Gastroesophageal sphincter (tissue), 4 donors: ENCODE data around the gene BBS7. TPM values are rescaled to one million over a fixed set of nuclear protein-coding genes. Genes with fewer than 3 reads are reported as not detected.

ENCODE experiments used
- ATAC-seq: fragments of 150-250 bp; one replicate; pipeline ENCODE4 v1.9.1; 2016; ENCODE audit warnings: mild to moderate bottlenecking, moderate library complexity
- H3K27ac ChIP-seq, 4 donors: fragments of 200-600 bp; sonication (generic) in 3 of 4; 1 replicate in 3 of 4; 2 replicates in 1 of 4; pipeline ENCODE4 v1.5.1; 2016 to 2019
- H3K27me3 ChIP-seq: fragments of 200-600 bp; sonication (generic); one replicate; pipeline ENCODE4 v1.5.1; 2019
- H3K36me3 ChIP-seq, 2 donors: fragments of 200-600 bp; sonication (generic); one replicate each; pipeline ENCODE4 v1.5.1; 2019; ENCODE audit warnings: control low read depth in 1 of 2
- H3K4me1 ChIP-seq, 3 donors: fragments of 200-600 bp; sonication (generic); 1 replicate in 2 of 3; 2 replicates in 1 of 3; pipeline ENCODE4 v1.5.1; 2016 to 2019; ENCODE audit warnings: control low read depth in 2 of 3
- H3K4me3 ChIP-seq, 2 donors: fragments of 200-600 bp; sonication (generic); one replicate each; pipeline ENCODE4 v1.5.1; 2019; ENCODE audit warnings: mild to moderate bottlenecking in 1 of 2, moderate library complexity in 1 of 2
- H3K9me3 ChIP-seq, 3 donors: fragments of 200-600 bp; sonication (generic); one replicate each; pipeline ENCODE4 v1.5.1; 2017 to 2019; ENCODE audit warnings: control low read depth in 2 of 3
- EP300 ChIP-seq: sonication (generic); formaldehyde crosslinking; IDR thresholded peaks from one replicate; pipeline ENCODE4 v1.6.1; 2017; ENCODE audit warnings: antibody characterized with exemption, mild to moderate bottlenecking
- POLR2A ChIP-seq, 2 donors: fragments of 450-650 bp; IDR thresholded peaks; one replicate each; pipeline ENCODE4 v1.6.1; 2017; ENCODE audit warnings: antibody characterized with exemption in 2 of 2, mild to moderate bottlenecking in 2 of 2, moderate library complexity in 1 of 2
- POLR2AphosphoS5 ChIP-seq: sonication (generic); formaldehyde crosslinking; IDR thresholded peaks from one replicate; pipeline ENCODE4 v1.6.1; 2017; ENCODE audit warnings: antibody characterized with exemption
- WGBS, 2 donors: methylation state at CpG; one replicate each; pipeline ENCODE4 v1.1.5; 2018; ENCODE audit warnings: low coverage in 1 of 2; 5-methylcytosine and 5-hydroxymethylcytosine counted together
- total RNA-seq, 4 donors: library from RNA; depleted of rRNA; stranded (reverse); fragments of >200 nt; gene quantifications; one replicate each; pipeline ENCODE4 v1.1.0, GENCODE V29; 2016
- TF ChIP-seq, protein P1 (sequence below), 4 experiments: fragments of 200-600 bp in 2 of 4; fragments of 450-650 bp in 2 of 4; sonication (generic) in 1 of 4; IDR thresholded peaks; one replicate each; pipeline ENCODE4 v1.5.1; 2017 to 2019; ENCODE audit warnings: antibody characterized with exemption in 4 of 4, mild to moderate bottlenecking in 2 of 4, moderate library complexity in 2 of 4

BBS7 gene
- total RNA-seq, 4 donors from 2014 or later, result 13.3 to 23.1 (median 20.4) TPM

DNA sequence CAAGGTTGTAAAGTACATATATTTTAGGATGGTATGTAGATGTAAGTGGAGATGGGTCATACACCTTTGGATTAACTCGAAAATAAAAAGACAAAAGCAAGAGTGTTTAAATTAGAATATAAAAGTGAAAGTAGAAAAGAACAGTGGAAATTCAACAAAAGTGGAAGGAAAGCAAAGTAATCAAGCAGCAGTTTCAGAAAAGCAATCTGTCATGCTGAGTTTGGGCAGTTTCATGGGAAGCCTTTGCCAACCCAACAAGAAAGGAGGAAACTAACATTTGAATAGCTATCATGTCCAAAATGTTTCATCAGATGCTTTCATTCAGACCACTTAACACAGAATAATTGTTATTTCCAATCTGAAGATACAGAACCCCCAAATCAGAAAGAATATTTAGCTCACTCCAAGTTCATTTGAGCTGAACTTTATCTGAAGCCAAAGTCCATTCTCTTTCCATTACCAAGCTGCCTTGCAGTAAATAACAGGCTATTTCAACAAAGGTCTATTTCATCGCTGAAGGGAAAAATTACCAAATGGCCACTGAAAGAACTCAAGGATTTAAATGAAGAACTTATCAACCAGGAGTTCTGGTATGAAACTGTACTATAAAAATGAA, 71.0 kb downstream of the BBS7 start:
- Histone ChIP-seq H3K4me3 (no peak overlapping the region), H3K9me3 (no peaks in the 10 kb centered on the region), H3K4me1 (peaks cover 0 to 33% (median 6%) of the 10 kb centered on the region in 3 donors), H3K36me3 (peaks cover 0 to 19% of the 10 kb centered on the region in 2 donors), H3K27me3 (no peaks in the 10 kb centered on the region), H3K27ac (peak overlapping the region in 1 of 4 donors; percentile 86)
- no peak for TF ChIP-seq POLR2A (IDR thresholded peaks at IDR 0.05)
- TF ChIP-seq, protein P1, sequence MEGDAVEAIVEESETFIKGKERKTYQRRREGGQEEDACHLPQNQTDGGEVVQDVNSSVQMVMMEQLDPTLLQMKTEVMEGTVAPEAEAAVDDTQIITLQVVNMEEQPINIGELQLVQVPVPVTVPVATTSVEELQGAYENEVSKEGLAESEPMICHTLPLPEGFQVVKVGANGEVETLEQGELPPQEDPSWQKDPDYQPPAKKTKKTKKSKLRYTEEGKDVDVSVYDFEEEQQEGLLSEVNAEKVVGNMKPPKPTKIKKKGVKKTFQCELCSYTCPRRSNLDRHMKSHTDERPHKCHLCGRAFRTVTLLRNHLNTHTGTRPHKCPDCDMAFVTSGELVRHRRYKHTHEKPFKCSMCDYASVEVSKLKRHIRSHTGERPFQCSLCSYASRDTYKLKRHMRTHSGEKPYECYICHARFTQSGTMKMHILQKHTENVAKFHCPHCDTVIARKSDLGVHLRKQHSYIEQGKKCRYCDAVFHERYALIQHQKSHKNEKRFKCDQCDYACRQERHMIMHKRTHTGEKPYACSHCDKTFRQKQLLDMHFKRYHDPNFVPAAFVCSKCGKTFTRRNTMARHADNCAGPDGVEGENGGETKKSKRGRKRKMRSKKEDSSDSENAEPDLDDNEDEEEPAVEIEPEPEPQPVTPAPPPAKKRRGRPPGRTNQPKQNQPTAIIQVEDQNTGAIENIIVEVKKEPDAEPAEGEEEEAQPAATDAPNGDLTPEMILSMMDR (IDR thresholded peaks at IDR 0.05), result no peak
- TF ChIP-seq POLR2AphosphoS5, result no peak
- TF ChIP-seq EP300, result no peak
- ATAC-seq, result no peak
- 71 to 100% methylated on average over 1 to 2 of the region's 2 CpGs for WGBS, 2 donors

DNA sequence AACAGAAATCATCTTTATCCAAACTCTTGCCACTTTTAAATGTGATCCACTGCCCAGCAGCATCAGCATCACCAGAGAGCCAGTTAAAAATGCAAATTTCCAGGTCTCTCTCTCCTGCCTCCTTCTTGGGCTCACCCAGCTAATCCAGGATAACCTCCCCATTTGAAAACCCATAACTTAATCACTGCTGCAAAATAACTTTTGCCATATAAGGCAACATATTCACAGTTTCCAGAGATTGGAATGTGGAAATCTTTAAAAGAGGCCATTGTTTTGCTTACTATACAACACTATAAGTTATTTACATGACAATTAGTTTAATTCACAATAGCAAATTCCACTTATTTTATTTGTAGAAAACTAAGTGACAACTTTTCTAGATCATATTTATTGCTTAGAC, 74.0 kb downstream of the BBS7 start:
- Histone ChIP-seq H3K9me3 (no peaks in the 10 kb centered on the region), H3K4me3 (no peak overlapping the region), H3K36me3 (no peaks in the 10 kb centered on the region), H3K4me1 (peaks cover 0 to 5% (median 0%) of the 10 kb centered on the region in 3 donors), H3K27ac (no peak overlapping the region), H3K27me3 (peaks cover 26% of the 10 kb centered on the region)
- ATAC-seq, result no peak
- no peak for TF ChIP-seq POLR2A (IDR thresholded peaks at IDR 0.05)
- no peak for TF ChIP-seq EP300
- TF ChIP-seq, protein P1 (IDR thresholded peaks at IDR 0.05), result no peak
- no peak for TF ChIP-seq POLR2AphosphoS5

DNA sequence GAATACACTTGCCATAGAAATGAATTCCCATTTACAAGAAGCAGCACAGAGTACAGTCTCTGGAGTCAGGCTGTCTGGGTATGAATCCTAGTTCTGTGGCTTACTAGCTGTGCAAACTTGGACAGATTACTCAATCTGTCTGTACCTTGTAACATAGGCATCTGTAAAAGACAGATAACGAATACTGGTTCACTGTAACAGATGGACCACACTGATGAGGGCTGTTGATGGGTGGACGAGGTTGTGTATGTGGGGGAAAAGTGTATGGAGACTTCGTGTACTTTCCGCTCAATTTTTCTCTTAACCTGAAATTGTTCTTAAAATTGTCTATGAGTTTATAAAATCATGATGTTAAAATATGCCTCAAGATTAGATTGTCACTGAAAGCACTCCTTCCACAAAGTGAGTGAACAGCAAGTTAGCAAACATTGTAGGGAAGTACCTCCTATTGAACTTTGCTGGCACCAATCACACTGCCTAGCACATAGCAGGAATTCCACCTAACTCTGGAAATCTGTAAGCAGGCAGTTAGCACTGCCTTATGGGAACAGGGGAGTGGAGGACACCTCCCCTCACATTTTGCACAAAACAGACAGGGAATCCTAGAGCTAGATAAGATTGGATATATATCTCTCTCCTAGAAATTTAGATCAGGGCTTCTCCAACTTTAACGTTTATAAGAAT, 75.6 kb downstream of the BBS7 start:
- TF ChIP-seq EP300 (no peak), POLR2A (IDR thresholded peaks at IDR 0.05) (no peak), POLR2AphosphoS5 (no peak)
- TF ChIP-seq, protein P1 (IDR thresholded peaks at IDR 0.05), result no peak
- no peak for ATAC-seq
- 46 to 74% methylated on average over 4 to 5 of the region's 5 CpGs for WGBS, 2 donors

DNA sequence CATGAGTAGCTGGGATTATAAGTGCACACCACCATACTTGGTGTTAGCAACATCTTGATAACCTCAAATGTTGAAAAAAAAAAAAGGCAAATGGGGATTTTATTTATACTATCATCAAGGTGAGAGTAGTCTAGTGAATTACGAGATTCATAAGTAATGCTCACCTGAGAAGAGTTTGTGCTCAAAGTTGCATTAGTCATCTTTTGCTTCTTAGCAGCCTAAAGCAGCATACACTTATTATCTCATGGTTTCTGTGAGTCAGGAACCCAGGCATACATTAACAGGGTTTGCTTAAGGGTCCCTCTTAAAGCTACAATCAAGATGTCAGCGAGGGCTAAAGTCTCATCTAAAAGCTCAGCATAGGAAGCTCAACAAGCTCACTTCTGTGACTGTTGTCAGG, 77.3 kb downstream of the BBS7 start:
- TF ChIP-seq POLR2AphosphoS5 (no peak), EP300 (no peak), POLR2A (IDR thresholded peaks at IDR 0.05) (no peak)
- peaks cover 27% of the 10 kb centered on the region for H3K27me3 ChIP-seq
- H3K4me3 ChIP-seq, result no peak overlapping the region
- no peak overlapping the region for H3K27ac ChIP-seq
- WGBS, 2 donors, result 78 to 86% methylated on average over 2 of the region's 2 CpGs
- no peaks in the 10 kb centered on the region for H3K4me1 ChIP-seq
- no peaks in the 10 kb centered on the region for H3K36me3 ChIP-seq
- no peak for ATAC-seq
- H3K9me3 ChIP-seq, result no peaks in the 10 kb centered on the region

More for the DNA sequence above, 75.6 kb downstream of the BBS7 start:
- H3K36me3 ChIP-seq, result no peaks in the 10 kb centered on the region
- no peaks in the 10 kb centered on the region for H3K9me3 ChIP-seq
- no peak overlapping the region for H3K27ac ChIP-seq
- no peak overlapping the region for H3K4me3 ChIP-seq
- H3K4me1 ChIP-seq, result no peaks in the 10 kb centered on the region
- H3K27me3 ChIP-seq, result peaks cover 26% of the 10 kb centered on the region

DNA sequence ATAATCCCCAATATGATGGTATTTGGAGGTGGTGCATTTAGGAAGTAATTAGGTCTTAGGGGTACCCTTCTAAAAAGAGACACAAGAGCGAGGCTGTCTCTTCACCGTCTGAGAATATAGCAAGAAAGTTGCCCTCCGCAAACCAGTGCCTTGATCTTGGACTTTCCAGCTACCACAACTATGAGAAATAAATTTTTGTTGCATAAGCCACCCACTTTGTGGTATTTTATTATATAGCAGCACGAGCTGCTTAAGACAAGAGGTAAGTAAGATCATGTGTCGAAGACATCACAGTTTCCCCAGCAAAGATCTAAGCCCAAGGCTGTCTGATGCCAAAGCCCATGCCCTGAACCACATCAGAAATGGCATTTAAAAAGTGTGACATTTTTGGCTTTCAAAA, 78.8 kb downstream of the BBS7 start:
- Histone ChIP-seq H3K4me3 (no peak overlapping the region), H3K27me3 (peaks cover 42% of the 10 kb centered on the region), H3K4me1 (no peaks in the 10 kb centered on the region), H3K27ac (no peak overlapping the region), H3K9me3 (no peaks in the 10 kb centered on the region), H3K36me3 (no peaks in the 10 kb centered on the region)
- ATAC-seq, result no peak
- no peak for TF ChIP-seq POLR2AphosphoS5
- TF ChIP-seq POLR2A (IDR thresholded peaks at IDR 0.05), result no peak
- TF ChIP-seq EP300, result no peak
- TF ChIP-seq, protein P1 (IDR thresholded peaks at IDR 0.05), result no peak
- 81 to 94% methylated on average over 4 to 5 of the region's 5 CpGs for WGBS, 2 donors
